Upper lobe of right lung (tissue), 1 donor: ENCODE results near the gene ALDOC. TPM values are rescaled to one million over a fixed set of nuclear protein-coding genes. Genes with fewer than 3 reads are reported as not detected.

ENCODE experiments used
- ATAC-seq: fragments of 200-7000 bp; cut with Tn5 transposase; one replicate; pipeline ENCODE4 v1.9.1; 2020; ENCODE audit warnings: mild to moderate bottlenecking, moderate library complexity
- DNase-seq: peaks from one replicate; pipeline ENCODE4 v3.0.0-alpha.2; 2020
- H3K27ac ChIP-seq: fragments of 200-600 bp; one replicate; pipeline ENCODE4 v1.8.0; 2022
- H3K27me3 ChIP-seq: fragments of 200-600 bp; one replicate; pipeline ENCODE4 v1.8.0; 2022; ENCODE audit warnings: mild to moderate bottlenecking
- H3K36me3 ChIP-seq: fragments of 200-600 bp; one replicate; pipeline ENCODE4 v1.8.0; 2022
- H3K4me1 ChIP-seq: fragments of 200-600 bp; one replicate; pipeline ENCODE4 v1.8.0; 2022
- H3K4me3 ChIP-seq: fragments of 200-600 bp; one replicate; pipeline ENCODE4 v1.8.0; 2022; ENCODE audit warnings: mild to moderate bottlenecking
- H3K9me3 ChIP-seq: fragments of 200-600 bp; one replicate; pipeline ENCODE4 v1.8.0; 2022
- CTCF ChIP-seq: fragments of 200-600 bp; IDR thresholded peaks from one replicate; pipeline ENCODE4 v1.8.0; 2022; ENCODE audit warnings: antibody characterized with exemption
- intact Hi-C: fragments of 100-400 bp; cut with DNase I; formaldehyde crosslinking; loops from one replicate; pipeline ENCODE4 v1.11.0; 2022
- total RNA-seq: library from RNA; stranded (reverse); fragmentation: NEBNext Ultra II Directional; extraction: Animal tissue kit (Norgen Biotek cat#: 25700); gene quantifications from one replicate; pipeline ENCODE4 v1.2.1, GENCODE V29; 2021
- donor health status: DM: no; HTN: yes; CAD: no; lungs with severe emphysema.

The ALDOC gene
- total RNA-seq, 1 donor from 2014 or later, result 10.5 TPM

- peaks cover 100% of the 10 kb centered on the region for H3K36me3 ChIP-seq
These were observed 41.8 kb upstream of the ALDOC start for GRCh38 chr17:28618464-28618863.

GRCh38 chr17:28616281-28616680 lies 39.6 kb upstream of the ALDOC start:
- DNase-seq (no peak), ATAC-seq (no peak)
- Histone ChIP-seq H3K9me3 (no peaks in the 10 kb centered on the region), H3K27ac (no peak overlapping the region), H3K36me3 (peaks cover 80% of the 10 kb centered on the region), H3K4me1 (no peaks in the 10 kb centered on the region), H3K4me3 (no peak overlapping the region), H3K27me3 (no peaks in the 10 kb centered on the region)
- intact Hi-C loops, result no loop called here
- TF ChIP-seq CTCF, result no peak

More at GRCh38 chr17:28618464-28618863, 41.8 kb upstream of the ALDOC start:
- ATAC-seq (no peak), DNase-seq (no peak)
- H3K9me3 ChIP-seq, result no peaks in the 10 kb centered on the region
- H3K4me3 ChIP-seq, result no peak overlapping the region
- no peak overlapping the region for H3K27ac ChIP-seq
- intact Hi-C loops, result no loop called here
- H3K4me1 ChIP-seq, result no peaks in the 10 kb centered on the region
- TF ChIP-seq CTCF, result no peak
- no peaks in the 10 kb centered on the region for H3K27me3 ChIP-seq

DNA sequence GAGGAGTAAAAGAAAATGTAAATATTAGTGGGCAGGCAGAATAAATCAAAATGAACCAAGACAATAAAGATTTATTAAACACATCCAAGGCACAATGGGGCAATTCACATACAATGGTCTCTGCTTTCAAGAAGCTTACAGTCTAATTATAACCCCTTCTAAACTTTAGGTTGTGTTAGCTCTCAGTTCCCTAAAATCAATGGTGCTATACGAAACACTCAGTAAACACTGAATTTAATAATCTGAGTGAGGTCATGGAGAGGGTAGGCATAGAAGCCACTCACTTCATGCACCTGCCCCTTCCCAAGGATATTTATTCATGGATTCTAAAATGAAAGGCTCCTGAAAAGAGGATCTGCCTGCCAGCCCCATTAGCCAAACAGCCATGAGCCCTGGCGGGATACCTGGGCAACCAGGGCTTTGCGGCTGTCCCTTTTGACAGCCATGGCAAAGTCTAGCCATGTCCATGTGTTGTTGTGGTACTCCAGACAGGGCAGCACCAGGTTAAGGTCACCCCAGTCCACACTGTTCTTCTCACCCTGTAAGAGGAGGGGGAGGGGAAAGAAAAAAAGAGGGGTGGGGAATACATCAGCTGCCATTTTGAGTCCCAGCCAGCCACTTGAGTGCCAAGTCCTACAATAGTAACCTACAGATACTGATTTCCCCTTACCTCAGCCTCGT lies 38.7 kb upstream of the ALDOC start:
- no peaks in the 10 kb centered on the region for H3K27me3 ChIP-seq
- no peak overlapping the region for H3K27ac ChIP-seq
- H3K4me3 ChIP-seq, result no peak overlapping the region
- H3K36me3 ChIP-seq, result peaks cover 72% of the 10 kb centered on the region
- no peak for DNase-seq
- no peaks in the 10 kb centered on the region for H3K9me3 ChIP-seq
- TF ChIP-seq CTCF, result no peak
- no peak for ATAC-seq
- intact Hi-C loops, result no loop called here
- H3K4me1 ChIP-seq, result no peaks in the 10 kb centered on the region

DNA sequence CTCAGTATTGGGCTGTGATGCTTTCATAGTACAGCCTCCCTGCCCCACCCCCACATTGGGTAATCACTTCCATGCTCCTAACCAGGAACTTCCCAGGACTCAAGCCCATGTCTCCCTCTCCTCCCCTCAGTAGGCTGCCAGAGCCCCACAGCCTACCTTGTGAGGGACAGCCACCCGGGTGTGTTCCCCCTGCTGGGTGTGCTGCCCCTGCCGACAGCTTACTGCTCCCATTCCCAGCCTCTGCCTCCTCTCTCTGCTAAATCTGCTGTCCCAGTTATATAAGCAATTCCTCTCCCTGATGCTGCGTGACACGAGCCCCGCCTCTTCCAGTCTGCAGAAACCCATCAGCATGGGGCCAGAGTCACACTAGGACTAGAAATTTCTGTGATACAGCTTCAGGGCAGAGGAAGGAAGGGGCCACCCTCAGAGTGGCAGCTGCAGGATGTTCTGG lies 37.3 kb upstream of the ALDOC start, which contains the start of gene RSKR:
TSS of gene RSKR (minus strand) at position 255 of the 451 bp plus-strand sequence. CDS start at position 231, 24 bp downstream.
- no peak for DNase-seq
- no peak for ATAC-seq
- TF ChIP-seq CTCF, result no peak

GRCh38 chr17:28612936-28613872 lies 36.5 kb upstream of the ALDOC start:
- Histone ChIP-seq H3K9me3 (no peaks in the 10 kb centered on the region), H3K4me1 (no peaks in the 10 kb centered on the region), H3K4me3 (no peak overlapping the region), H3K27ac (no peak overlapping the region), H3K27me3 (no peaks in the 10 kb centered on the region), H3K36me3 (peaks cover 50% of the 10 kb centered on the region)
- DNase-seq (no peak), ATAC-seq (peak; percentile 68)
- peak; percentile 64 for TF ChIP-seq CTCF
- intact Hi-C loops, result loop anchor here (5.0 kb wide), 1 partner anchor 116 kb away; no protein-coding TSS in a partner anchor

More for the DNA sequence above, 37.3 kb upstream of the ALDOC start, which contains the start of gene RSKR:
- Histone ChIP-seq H3K36me3 (peaks cover 57% of the 10 kb centered on the region), H3K27ac (no peak within 1 kb of the TSS), H3K27me3 (no peaks in the 10 kb centered on the region), H3K4me1 (no peaks in the 10 kb centered on the region), H3K4me3 (no peak within 1 kb of the TSS), H3K9me3 (no peaks in the 10 kb centered on the region)
- intact Hi-C loops, result loop anchor here (5.0 kb wide), 1 partner anchor 117 kb away; no protein-coding TSS in a partner anchor
